Measurements from ENCODE around the gene ZNF618.

The ZNF618 gene

DNA sequence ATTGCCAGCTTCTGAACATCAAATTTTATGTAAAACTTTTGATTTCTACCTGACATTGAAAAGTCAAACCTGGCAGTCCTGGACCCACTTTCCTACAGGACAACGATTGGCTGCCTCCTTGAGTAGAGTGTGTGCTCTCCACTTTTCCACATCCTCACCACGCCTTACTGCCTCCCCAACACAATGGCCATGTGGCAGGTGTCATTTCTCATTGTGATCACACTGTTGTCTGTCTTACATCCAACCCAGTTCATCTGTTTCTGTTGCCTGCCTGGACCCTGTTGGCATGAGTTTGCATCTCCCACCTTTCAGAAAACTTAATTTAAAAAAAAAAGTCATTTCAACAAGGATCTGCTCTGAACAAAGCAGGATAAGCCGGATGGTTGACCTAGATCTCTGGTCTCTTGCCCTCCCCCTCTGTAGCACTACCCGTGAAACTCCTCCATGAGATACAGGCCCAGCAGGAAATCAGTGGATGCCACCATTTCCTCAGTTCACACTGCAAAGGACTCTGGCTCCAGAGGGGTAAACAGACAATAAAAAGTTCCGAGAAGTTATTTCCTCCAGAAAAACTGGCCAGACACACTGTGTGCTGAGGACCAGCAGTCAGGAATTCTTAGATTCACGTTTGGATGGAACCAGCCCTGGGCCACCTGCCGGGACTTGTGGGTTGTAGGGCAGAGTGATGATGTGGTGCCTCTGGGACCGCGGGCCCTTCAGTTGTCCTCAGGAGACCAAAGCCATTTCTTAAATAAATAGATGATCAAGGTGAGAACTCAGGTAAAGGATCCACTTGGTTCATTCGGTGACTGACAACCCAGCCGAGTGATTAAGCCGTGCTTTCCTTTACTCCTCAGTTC is 153.4 kb downstream of the ZNF618 start:
- TF ChIP-seq, protein P1, sequence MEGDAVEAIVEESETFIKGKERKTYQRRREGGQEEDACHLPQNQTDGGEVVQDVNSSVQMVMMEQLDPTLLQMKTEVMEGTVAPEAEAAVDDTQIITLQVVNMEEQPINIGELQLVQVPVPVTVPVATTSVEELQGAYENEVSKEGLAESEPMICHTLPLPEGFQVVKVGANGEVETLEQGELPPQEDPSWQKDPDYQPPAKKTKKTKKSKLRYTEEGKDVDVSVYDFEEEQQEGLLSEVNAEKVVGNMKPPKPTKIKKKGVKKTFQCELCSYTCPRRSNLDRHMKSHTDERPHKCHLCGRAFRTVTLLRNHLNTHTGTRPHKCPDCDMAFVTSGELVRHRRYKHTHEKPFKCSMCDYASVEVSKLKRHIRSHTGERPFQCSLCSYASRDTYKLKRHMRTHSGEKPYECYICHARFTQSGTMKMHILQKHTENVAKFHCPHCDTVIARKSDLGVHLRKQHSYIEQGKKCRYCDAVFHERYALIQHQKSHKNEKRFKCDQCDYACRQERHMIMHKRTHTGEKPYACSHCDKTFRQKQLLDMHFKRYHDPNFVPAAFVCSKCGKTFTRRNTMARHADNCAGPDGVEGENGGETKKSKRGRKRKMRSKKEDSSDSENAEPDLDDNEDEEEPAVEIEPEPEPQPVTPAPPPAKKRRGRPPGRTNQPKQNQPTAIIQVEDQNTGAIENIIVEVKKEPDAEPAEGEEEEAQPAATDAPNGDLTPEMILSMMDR (IDR thresholded peaks at IDR 0.05; ENCODE audit: low read depth, low read length), result no peak
- no peak for DNase-seq (ENCODE audit: extremely low read depth, low read depth)

DNA sequence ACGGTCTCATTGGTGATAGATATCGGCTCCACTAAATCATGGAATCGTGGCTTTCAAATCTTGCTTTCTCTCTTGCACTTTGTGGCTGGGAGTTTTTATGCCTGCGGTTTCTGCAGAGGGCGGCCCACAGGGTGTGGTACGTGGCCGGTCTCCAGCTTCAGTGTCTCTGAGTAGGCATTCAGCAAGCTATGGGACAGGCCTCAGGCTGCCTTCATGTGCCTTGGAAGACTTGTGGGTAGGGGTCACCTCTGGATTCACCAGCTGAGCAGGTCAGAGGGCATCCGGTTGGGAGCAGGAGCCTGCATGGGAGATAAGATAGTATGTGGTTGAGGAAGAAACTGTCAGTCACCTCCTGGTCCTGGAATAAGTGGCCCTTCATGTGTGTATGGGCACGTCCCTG is 154.3 kb downstream of the ZNF618 start:
- TF ChIP-seq, protein P1 (IDR thresholded peaks at IDR 0.05; ENCODE audit: low read depth, low read length), result no peak
- DNase-seq (ENCODE audit: extremely low read depth, low read depth), result no peak

DNA sequence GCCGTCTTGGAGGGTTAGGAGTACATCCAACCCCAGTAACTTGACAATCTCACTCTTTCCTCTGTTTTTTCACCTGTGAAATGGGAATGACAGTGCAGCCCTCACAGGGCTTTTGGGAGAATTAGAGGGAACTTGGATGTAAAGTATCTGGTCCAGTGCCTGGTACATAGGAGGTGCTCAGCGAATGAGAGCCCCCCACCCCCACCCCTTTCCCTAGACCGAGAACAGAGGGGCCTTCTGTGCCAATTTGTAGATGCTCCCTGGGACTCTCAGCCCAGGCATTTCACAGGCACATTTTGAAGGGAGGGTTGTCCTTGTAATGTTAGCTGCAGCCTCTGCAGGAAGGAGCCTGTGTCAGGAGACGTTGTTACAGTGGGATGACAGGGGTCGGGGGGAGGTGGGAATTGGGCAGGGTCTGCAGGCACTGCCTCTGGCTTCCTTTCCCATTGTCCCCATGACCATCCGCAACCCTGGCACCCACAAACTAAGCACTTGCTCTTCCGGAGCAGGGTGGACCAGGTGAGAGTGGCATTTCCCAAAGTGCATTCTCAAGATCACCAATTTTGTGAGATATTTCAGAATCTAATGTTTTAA is 155.0 kb downstream of the ZNF618 start:
- TF ChIP-seq, protein P1 (IDR thresholded peaks at IDR 0.05; ENCODE audit: low read depth, low read length), result no peak
- no peak for DNase-seq (ENCODE audit: extremely low read depth, low read depth)

- DNase-seq (ENCODE audit: extremely low read depth, low read depth), result no peak
- TF ChIP-seq, protein P1 (IDR thresholded peaks at IDR 0.05; ENCODE audit: low read depth, low read length), result no peak
These were observed 156.1 kb downstream of the ZNF618 start for GRCh38 chr9:114031948-114032840.

DNA sequence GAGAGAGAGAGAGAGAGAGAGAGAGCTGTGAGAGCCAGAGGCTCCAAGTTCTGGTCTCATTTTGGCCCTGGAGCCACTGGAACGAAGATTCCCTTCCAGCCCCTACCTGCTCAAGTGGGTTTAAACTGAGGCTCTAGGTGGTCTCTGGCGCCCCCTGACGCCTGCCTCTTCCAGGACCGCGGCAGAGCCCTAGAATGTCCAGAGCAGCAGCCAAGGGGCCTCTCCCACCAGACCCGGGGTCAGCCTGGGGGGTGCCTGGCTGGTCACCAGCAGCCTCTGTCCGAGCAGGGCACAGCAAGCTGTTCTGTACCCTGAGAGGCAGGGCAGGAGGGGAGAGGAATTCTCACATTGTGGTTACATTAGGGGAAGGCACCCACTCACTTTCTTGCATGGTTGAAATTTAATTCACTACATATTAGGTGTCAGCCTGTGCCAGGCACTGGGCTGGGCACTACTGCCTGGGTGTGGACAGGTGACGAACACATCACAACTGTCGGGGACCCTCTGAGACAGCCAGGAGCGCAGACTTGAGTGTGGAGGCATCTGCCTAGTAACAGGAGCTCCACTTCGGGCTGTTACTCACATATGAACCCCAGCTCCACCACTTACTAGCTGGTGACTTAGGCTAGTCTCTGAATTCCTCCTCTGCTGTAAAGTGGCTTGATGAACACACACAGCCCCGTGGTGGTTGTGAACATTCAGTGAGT is 157.4 kb downstream of the ZNF618 start:
- TF ChIP-seq, protein P1 (IDR thresholded peaks at IDR 0.05; ENCODE audit: low read depth, low read length), result peak; percentile 42
- no peak for DNase-seq (ENCODE audit: extremely low read depth, low read depth)

DNA sequence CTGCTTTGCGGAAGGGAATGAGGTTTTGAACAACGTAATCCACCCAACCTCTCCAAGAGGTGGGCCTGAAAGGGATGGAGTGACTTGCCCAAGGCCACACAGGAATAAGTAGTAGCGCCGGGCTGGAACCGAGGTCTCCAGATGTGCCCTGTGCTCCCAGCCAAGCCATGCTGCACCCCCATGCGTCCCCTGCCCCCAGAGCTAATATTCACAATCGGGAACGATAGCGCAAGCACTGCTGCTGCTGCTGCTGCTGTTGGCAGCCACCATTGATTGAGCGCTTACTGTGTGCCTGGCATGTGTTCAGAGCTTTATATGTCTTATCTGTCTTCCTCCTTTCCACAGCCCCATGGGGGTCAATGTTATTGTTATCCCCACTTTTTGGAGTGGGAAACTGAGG is 158.1 kb downstream of the ZNF618 start:
- TF ChIP-seq, protein P1 (IDR thresholded peaks at IDR 0.05; ENCODE audit: low read depth, low read length), result no peak
- no peak for DNase-seq (ENCODE audit: extremely low read depth, low read depth)

Measured in AG09319 (cell line).